Measurements from ENCODE around the gene PTPRT.
"Not testable (repeated sequence)": the region's sequence is repeated elsewhere in the genome, so short reads cannot be mapped to it uniquely, and the experiment has no call there.

Gene PTPRT

GRCh38 chr20:42919316-42919715 is 270.4 kb downstream of the PTPRT start:
- no peak for TF ChIP-seq EZH2phosphoT487 (conservative IDR thresholded peaks at IDR 0.05; ENCODE audit: low read length)
- no peak for TF ChIP-seq CTCF (IDR thresholded peaks at IDR 0.05; ENCODE audit: insufficient read depth, low read length, poor library complexity, severe bottlenecking)

GRCh38 chr20:42915081-42915480 is 274.6 kb downstream of the PTPRT start:
- TF ChIP-seq CTCF (IDR thresholded peaks at IDR 0.05; ENCODE audit: insufficient read depth, low read length, poor library complexity, severe bottlenecking) (no peak), EZH2phosphoT487 (conservative IDR thresholded peaks at IDR 0.05; ENCODE audit: low read length) (no peak)
- Histone ChIP-seq H4K20me1 (ENCODE audit: low read depth, low read length) (no peaks in the 10 kb centered on the region), H3K36me3 (ENCODE audit: low read length) (no peaks in the 10 kb centered on the region), H3K4me3 (ENCODE audit: insufficient read depth, low read length, poor library complexity, severe bottlenecking) (no peak overlapping the region), H3K9me2 (replicated peaks; ENCODE audit: insufficient read depth, low read length) (no peaks in the 10 kb centered on the region), H3K9ac (ENCODE audit: low read length) (no peak overlapping the region), H3K79me2 (ENCODE audit: insufficient read depth, low read length) (no peaks in the 10 kb centered on the region), H3K27me3 (ENCODE audit: low read length) (no peaks in the 10 kb centered on the region), H2AFZ (ENCODE audit: low read depth, low read length, severe bottlenecking) (no peak overlapping the region), H3K4me2 (ENCODE audit: low read depth, low read length, poor library complexity, severe bottlenecking) (no peak overlapping the region), H3F3A (ENCODE audit: insufficient read depth) (no peaks in the 10 kb centered on the region), H3K9me3 (ENCODE audit: insufficient read depth, low read length) (no peaks in the 10 kb centered on the region), H3K27ac (ENCODE audit: low read depth, low read length) (no peak overlapping the region)

More at GRCh38 chr20:42919316-42919715, 270.4 kb downstream of the PTPRT start:
- no peaks in the 10 kb centered on the region for H3K9me2 ChIP-seq (replicated peaks; ENCODE audit: insufficient read depth, low read length)
- no peak overlapping the region for H3K9ac ChIP-seq (ENCODE audit: low read length)
- no peaks in the 10 kb centered on the region for H3K79me2 ChIP-seq (ENCODE audit: insufficient read depth, low read length)
- no peaks in the 10 kb centered on the region for H3K27me3 ChIP-seq (ENCODE audit: low read length)
- H3K4me3 ChIP-seq (ENCODE audit: insufficient read depth, low read length, poor library complexity, severe bottlenecking): no peak overlapping the region
- no peaks in the 10 kb centered on the region for H3K9me3 ChIP-seq (ENCODE audit: insufficient read depth, low read length)
- no peaks in the 10 kb centered on the region for H3F3A ChIP-seq (ENCODE audit: insufficient read depth)
- H2AFZ ChIP-seq (ENCODE audit: low read depth, low read length, severe bottlenecking): no peak overlapping the region
- H3K27ac ChIP-seq (ENCODE audit: low read depth, low read length): no peak overlapping the region
- no peak overlapping the region for H3K4me2 ChIP-seq (ENCODE audit: low read depth, low read length, poor library complexity, severe bottlenecking)
- H3K36me3 ChIP-seq (ENCODE audit: low read length): no peaks in the 10 kb centered on the region
- H4K20me1 ChIP-seq (ENCODE audit: low read depth, low read length): no peaks in the 10 kb centered on the region

- Histone ChIP-seq H4K20me1 (ENCODE audit: low read depth, low read length) (no peaks in the 10 kb centered on the region), H3K36me3 (ENCODE audit: low read length) (no peaks in the 10 kb centered on the region), H3K4me3 (ENCODE audit: insufficient read depth, low read length, poor library complexity, severe bottlenecking) (no peak overlapping the region), H3F3A (ENCODE audit: insufficient read depth) (no peaks in the 10 kb centered on the region), H3K9me3 (ENCODE audit: insufficient read depth, low read length) (no peaks in the 10 kb centered on the region), H3K27me3 (ENCODE audit: low read length) (no peaks in the 10 kb centered on the region), H2AFZ (ENCODE audit: low read depth, low read length, severe bottlenecking) (no peak overlapping the region), H3K27ac (ENCODE audit: low read depth, low read length) (no peak overlapping the region), H3K4me2 (ENCODE audit: low read depth, low read length, poor library complexity, severe bottlenecking) (no peak overlapping the region), H3K9ac (ENCODE audit: low read length) (no peak overlapping the region), H3K9me2 (replicated peaks; ENCODE audit: insufficient read depth, low read length) (no peaks in the 10 kb centered on the region), H3K79me2 (ENCODE audit: insufficient read depth, low read length) (no peaks in the 10 kb centered on the region)
- TF ChIP-seq CTCF (IDR thresholded peaks at IDR 0.05; ENCODE audit: insufficient read depth, low read length, poor library complexity, severe bottlenecking) (no peak), EZH2phosphoT487 (conservative IDR thresholded peaks at IDR 0.05; ENCODE audit: low read length) (no peak)
Observed at GRCh38 chr20:42914302-42914701, 275.4 kb downstream of the PTPRT start.

GRCh38 chr20:42910808-42911207 is 278.9 kb downstream of the PTPRT start:
- not testable (repeated sequence) for H3F3A ChIP-seq (ENCODE audit: insufficient read depth); H4K20me1 ChIP-seq (ENCODE audit: low read depth, low read length); H3K9me3 ChIP-seq (ENCODE audit: insufficient read depth, low read length); H3K79me2 ChIP-seq (ENCODE audit: insufficient read depth, low read length); H3K4me2 ChIP-seq (ENCODE audit: low read depth, low read length, poor library complexity, severe bottlenecking); H3K9ac ChIP-seq (ENCODE audit: low read length); H3K9me2 ChIP-seq (replicated peaks; ENCODE audit: insufficient read depth, low read length); H3K27ac ChIP-seq (ENCODE audit: low read depth, low read length); H3K36me3 ChIP-seq (ENCODE audit: low read length); H3K27me3 ChIP-seq (ENCODE audit: low read length); H2AFZ ChIP-seq (ENCODE audit: low read depth, low read length, severe bottlenecking); H3K4me3 ChIP-seq (ENCODE audit: insufficient read depth, low read length, poor library complexity, severe bottlenecking)

Data from SU-DHL-6 (cell line).